ENCODE data around the gene NDUFB4. TPM values are rescaled to one million over a fixed set of nuclear protein-coding genes. Genes with fewer than 3 reads are reported as not detected.

Gene NDUFB4
- total and polyA plus RNA-seq, 9 of the 15 experiments (the other 6 are each of a cell fraction or from before 2014, with no cell fraction given): 124 to 670 (median 227) TPM

GRCh38 chr3:120561251-120562045 lies 34.7 kb upstream of the NDUFB4 start (continued):
- TF ChIP-seq CTCF (IDR thresholded peaks at IDR 0.05 in 2 of 3, conservative IDR thresholded peaks at IDR 0.05 in 1 of 3; ENCODE audit: insufficient read depth in 2 of 3, low read depth in 1 of 3, low read length in 3 of 3): peak; percentile 63 to 76 (median 69)
- 0 out of 2 replicates have a peak, but pooled peaks have one; percentile 30 for TF ChIP-seq ARID2 (IDR thresholded peaks at IDR 0.05)
- TF ChIP-seq RAD21 (CRISPR knock-in tag; conservative IDR thresholded peaks at IDR 0.05 in 1 of 2, IDR thresholded peaks at IDR 0.05 in 1 of 2): peak; percentile 75 to 81
- TF ChIP-seq ZNF143 (CRISPR knock-in tag; IDR thresholded peaks at IDR 0.05): no peak
- peak; percentile 56 for TF ChIP-seq SMC3 (conservative IDR thresholded peaks at IDR 0.05; ENCODE audit: insufficient read depth, low read depth, low read length)

GRCh38 chr3:120563356-120564022 lies 32.6 kb upstream of the NDUFB4 start:
- Histone ChIP-seq H3K27ac (ENCODE audit: extremely low read depth, low read depth, low read length) (no peak overlapping the region), H3K36me3 (ENCODE audit: control insufficient read depth, insufficient read depth, low read length) (no peaks in the 10 kb centered on the region), H3K4me1 (replicated peaks in 1 of 2; ENCODE audit: control insufficient read depth in 2 of 2, insufficient read depth in 2 of 2, low read length in 2 of 2) (peaks cover 0 to 10% of the 10 kb centered on the region in 2 experiments; a peak in 3 of 5 replicates), H3K4me2 (ENCODE audit: insufficient read depth, low read length) (no peak overlapping the region), H3K9me3 (replicated peaks; ENCODE audit: control insufficient read depth, insufficient read depth, low read depth, low read length) (no peaks in the 10 kb centered on the region), H3K9ac (ENCODE audit: insufficient read depth in 1 of 2, low read depth in 2 of 2, low read length in 2 of 2) (no peak overlapping the region), H3K79me2 (ENCODE audit: control insufficient read depth, insufficient read depth, low read length) (no peaks in the 10 kb centered on the region), H4K20me1 (replicated peaks; ENCODE audit: control insufficient read depth, insufficient read depth, low read length) (no peaks in the 10 kb centered on the region), H3K4me3 (no peak overlapping the region), H3K9me1 (ENCODE audit: control insufficient read depth, insufficient read depth, low read length) (no peaks in the 10 kb centered on the region), H3K27me3 (ENCODE audit: control insufficient read depth in 2 of 2, insufficient read depth in 2 of 2, low read length in 2 of 2) (no peaks in the 10 kb centered on the region), H2AFZ (ENCODE audit: low read depth, low read length) (no peak overlapping the region; the same call in 1 of the 2 replicates)
- DNase-seq (ENCODE audit: extremely low read depth in 1 of 4, low spot score in 3 of 4) (no peak), ATAC-seq (no peak), FAIRE-seq (no peak)
- ChIA-PET POLR2A (no interaction called here), CTCF (ENCODE audit: low intra/inter-chr PET ratio) (no interaction called here)
- 35% methylated on average over 5 of the region's 5 CpGs for WGBS (ENCODE audit: insufficient coverage, low coverage, missing lambda C conversion rate)
- TF ChIP-seq PRMT5 (CRISPR knock-in tag; IDR thresholded peaks at IDR 0.05): no peak
- TF ChIP-seq CBFA2T3 (IDR thresholded peaks at IDR 0.05): peak; percentile 32
- in situ Hi-C loops (cut with MboI): no loop called here
- intact Hi-C loops (cut with micrococcal nuclease): no loop called here
- no TSS peak for BruUV-seq (replicated peaks)

Measured in K562 (cell line).